ENCODE measurements around the gene NUDT4. TPM values are rescaled to one million over a fixed set of nuclear protein-coding genes. Genes with fewer than 3 reads are reported as not detected.

NUDT4 gene
- total and polyA plus RNA-seq, 9 of the 15 experiments (the other 6 are each of a cell fraction or from before 2014, with no cell fraction given) = 38.1 to 164 (median 99.2) TPM

- TF ChIP-seq ZNF395 (CRISPR knock-in tag; IDR thresholded peaks at IDR 0.05) (0 out of 2 replicates have a peak, but pooled peaks have one; percentile 43), ZBTB9 (CRISPR knock-in tag; IDR thresholded peaks at IDR 0.05) (0 out of 2 replicates have a peak, but pooled peaks have one; percentile 45), ZNF124 (CRISPR knock-in tag; IDR thresholded peaks at IDR 0.05) (0 out of 2 replicates have a peak, but pooled peaks have one; percentile 39), BHLHE40 (IDR thresholded peaks at IDR 0.05; ENCODE audit: low read length) (peak; percentile 81), CTBP1 (IDR thresholded peaks at IDR 0.05; ENCODE audit: borderline replicate concordance) (peak; percentile 90), HES1 (IDR thresholded peaks at IDR 0.05; ENCODE audit: low read depth) (peak; percentile 73), EP400 (IDR thresholded peaks at IDR 0.05) (peak; percentile 85), YY1 (IDR thresholded peaks at IDR 0.05; ENCODE audit: borderline replicate concordance in 1 of 3, control insufficient read depth in 1 of 3, extremely low read depth in 1 of 3, insufficient read depth in 3 of 3, insufficient read length in 1 of 3, insufficient replicate concordance in 2 of 3, low read depth in 1 of 3, low read length in 2 of 3) (peak; percentile 65 to 93 (median 92)), NONO (IDR thresholded peaks at IDR 0.05; ENCODE audit: low read depth in 2 of 2, low read length in 1 of 2) (peak in 1 of 2 experiments; percentile 64; a peak in 1 of 4 replicates), NR4A1 (CRISPR knock-in tag; IDR thresholded peaks at IDR 0.05) (no peak), NR4A1 (tag; IDR thresholded peaks at IDR 0.05) (peak; percentile 30; the same call in 1 of the 2 replicates), ZNF311 (CRISPR knock-in tag; IDR thresholded peaks at IDR 0.05) (no peak), NFRKB (IDR thresholded peaks at IDR 0.05; ENCODE audit: low read depth) (0 out of 2 replicates have a peak, but pooled peaks have one; percentile 47), TAF1 (IDR thresholded peaks at IDR 0.05; ENCODE audit: control insufficient read depth, extremely low read depth, insufficient read depth, low read length, severe bottlenecking) (peak; percentile 83)
- TF ChIP-seq, protein P1, sequence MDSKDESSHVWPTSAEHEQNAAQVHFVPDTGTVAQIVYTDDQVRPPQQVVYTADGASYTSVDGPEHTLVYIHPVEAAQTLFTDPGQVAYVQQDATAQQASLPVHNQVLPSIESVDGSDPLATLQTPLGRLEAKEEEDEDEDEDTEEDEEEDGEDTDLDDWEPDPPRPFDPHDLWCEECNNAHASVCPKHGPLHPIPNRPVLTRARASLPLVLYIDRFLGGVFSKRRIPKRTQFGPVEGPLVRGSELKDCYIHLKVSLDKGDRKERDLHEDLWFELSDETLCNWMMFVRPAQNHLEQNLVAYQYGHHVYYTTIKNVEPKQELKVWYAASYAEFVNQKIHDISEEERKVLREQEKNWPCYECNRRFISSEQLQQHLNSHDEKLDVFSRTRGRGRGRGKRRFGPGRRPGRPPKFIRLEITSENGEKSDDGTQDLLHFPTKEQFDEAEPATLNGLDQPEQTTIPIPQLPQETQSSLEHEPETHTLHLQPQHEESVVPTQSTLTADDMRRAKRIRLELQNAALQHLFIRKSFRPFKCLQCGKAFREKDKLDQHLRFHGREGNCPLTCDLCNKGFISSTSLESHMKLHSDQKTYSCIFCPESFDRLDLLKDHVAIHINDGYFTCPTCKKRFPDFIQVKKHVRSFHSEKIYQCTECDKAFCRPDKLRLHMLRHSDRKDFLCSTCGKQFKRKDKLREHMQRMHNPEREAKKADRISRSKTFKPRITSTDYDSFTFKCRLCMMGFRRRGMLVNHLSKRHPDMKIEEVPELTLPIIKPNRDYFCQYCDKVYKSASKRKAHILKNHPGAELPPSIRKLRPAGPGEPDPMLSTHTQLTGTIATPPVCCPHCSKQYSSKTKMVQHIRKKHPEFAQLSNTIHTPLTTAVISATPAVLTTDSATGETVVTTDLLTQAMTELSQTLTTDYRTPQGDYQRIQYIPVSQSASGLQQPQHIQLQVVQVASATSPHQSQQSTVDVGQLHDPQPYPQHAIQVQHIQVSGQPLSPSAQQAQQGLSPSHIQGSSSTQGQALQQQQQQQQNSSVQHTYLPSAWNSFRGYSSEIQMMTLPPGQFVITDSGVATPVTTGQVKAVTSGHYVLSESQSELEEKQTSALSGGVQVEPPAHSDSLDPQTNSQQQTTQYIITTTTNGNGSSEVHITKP (IDR thresholded peaks at IDR 0.05; ENCODE audit: partially characterized antibody) = peak; percentile 75
- TF ChIP-seq, protein P2, sequence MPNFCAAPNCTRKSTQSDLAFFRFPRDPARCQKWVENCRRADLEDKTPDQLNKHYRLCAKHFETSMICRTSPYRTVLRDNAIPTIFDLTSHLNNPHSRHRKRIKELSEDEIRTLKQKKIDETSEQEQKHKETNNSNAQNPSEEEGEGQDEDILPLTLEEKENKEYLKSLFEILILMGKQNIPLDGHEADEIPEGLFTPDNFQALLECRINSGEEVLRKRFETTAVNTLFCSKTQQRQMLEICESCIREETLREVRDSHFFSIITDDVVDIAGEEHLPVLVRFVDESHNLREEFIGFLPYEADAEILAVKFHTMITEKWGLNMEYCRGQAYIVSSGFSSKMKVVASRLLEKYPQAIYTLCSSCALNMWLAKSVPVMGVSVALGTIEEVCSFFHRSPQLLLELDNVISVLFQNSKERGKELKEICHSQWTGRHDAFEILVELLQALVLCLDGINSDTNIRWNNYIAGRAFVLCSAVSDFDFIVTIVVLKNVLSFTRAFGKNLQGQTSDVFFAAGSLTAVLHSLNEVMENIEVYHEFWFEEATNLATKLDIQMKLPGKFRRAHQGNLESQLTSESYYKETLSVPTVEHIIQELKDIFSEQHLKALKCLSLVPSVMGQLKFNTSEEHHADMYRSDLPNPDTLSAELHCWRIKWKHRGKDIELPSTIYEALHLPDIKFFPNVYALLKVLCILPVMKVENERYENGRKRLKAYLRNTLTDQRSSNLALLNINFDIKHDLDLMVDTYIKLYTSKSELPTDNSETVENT (CRISPR knock-in tag; IDR thresholded peaks at IDR 0.05) = peak; percentile 50
Measured at GRCh38 chr12:93441617-93442410, 64.1 kb downstream of the NUDT4 start, which contains the start of gene UBE2N (continued).
